KOPT-K1 (cell line): ENCODE data around the gene NEUROG1.
"Not testable (repeated sequence)": the region's sequence is repeated elsewhere in the genome, so short reads cannot be mapped to it uniquely, and the experiment has no call there.

Experiments
- H3K27ac ChIP-seq: fragments of 200-600 bp; sonication (generic); 2 replicates; pipeline ENCODE4 v1.5.1; 2016; ENCODE audit warnings: antibody characterized with exemption, mild to moderate bottlenecking, low read depth, low read length; ENCODE audit not compliant: poor library complexity, severe bottlenecking
- H3K36me3 ChIP-seq: fragments of 200-600 bp; sonication (generic); 2 replicates; pipeline ENCODE4 v1.5.1; 2017; ENCODE audit warnings: antibody characterized with exemption, mild to moderate bottlenecking, low read length, moderate library complexity; ENCODE audit not compliant: insufficient read depth
- H3K9me3 ChIP-seq: fragments of 200-600 bp; sonication (generic); 2 replicates; pipeline ENCODE4 v1.5.1; 2017; ENCODE audit warnings: antibody characterized with exemption, low read length, mild to moderate bottlenecking; ENCODE audit not compliant: insufficient read depth, poor library complexity, severe bottlenecking

Gene NEUROG1

DNA sequence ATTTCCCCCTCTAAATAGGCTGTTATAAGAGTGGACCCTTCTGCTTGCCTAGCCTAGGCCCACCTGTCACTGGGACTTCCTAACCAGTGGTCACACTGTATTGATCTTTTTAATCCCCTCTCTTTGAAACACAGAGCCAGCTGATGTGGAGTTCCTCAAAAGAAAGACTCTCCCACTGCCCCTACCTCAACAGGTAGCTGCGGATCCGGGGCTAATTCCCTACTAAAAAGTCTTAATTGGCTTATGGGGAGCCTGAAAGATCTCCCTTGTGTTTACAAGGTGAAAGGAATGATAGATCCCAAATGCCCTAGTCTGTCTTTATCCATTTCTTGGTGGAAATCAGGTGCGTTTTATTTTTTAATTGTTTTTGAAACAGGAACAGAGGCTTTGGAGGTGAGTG is 2.0 kb downstream of the NEUROG1 start:
- no peaks in the 10 kb centered on the region for H3K36me3 ChIP-seq
- peaks cover 6% of the 10 kb centered on the region for H3K9me3 ChIP-seq
- H3K27ac ChIP-seq = no peak overlapping the region

DNA sequence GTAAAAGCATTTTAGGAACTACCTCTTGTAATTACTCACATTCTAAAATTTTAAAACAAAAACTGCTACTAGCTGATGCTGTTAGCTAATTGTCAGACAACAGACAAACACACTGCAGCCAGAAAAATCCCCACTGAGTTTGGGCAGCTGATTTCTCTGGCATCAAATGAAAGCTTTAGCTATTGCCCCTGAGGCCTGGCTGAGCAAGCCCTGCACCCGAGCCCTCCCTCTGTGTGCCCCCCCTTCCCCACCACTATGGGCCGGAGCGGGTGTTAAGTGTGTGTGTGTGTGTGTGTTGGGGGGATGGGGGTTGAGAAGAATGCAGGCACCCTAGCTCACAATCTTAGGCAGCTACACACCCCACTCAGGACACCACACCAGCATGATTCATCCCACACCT is 2.4 kb downstream of the NEUROG1 start:
- Histone ChIP-seq H3K9me3 (peaks cover 6% of the 10 kb centered on the region), H3K36me3 (no peaks in the 10 kb centered on the region), H3K27ac (no peak overlapping the region)

DNA sequence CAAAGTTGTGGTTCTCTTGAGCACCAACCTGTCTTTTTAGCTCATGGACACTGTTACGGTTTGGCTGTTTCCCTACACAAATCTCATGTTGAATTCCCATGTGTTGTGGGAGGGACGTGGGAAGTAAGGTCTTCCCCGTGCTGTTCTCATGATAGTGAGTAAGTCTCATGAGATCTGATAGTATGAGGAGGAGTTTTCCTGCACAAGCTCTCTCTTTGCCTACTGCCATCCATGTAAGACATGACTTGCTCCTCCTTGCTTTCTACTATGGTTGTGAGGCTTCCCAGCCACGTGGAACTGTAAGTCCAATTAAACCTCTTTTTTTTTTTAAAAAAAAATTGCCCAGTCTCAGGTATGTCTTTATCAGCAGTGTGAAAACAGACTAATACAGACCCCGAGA is 6.2 kb downstream of the NEUROG1 start:
- H3K27ac ChIP-seq, H3K9me3 ChIP-seq: not testable (repeated sequence)

GRCh38 chr5:135526924-135527323 is 8.8 kb downstream of the NEUROG1 start:
- no peak overlapping the region for H3K27ac ChIP-seq

More for the DNA sequence above, 6.2 kb downstream of the NEUROG1 start:
- not testable (repeated sequence) for H3K36me3 ChIP-seq

DNA sequence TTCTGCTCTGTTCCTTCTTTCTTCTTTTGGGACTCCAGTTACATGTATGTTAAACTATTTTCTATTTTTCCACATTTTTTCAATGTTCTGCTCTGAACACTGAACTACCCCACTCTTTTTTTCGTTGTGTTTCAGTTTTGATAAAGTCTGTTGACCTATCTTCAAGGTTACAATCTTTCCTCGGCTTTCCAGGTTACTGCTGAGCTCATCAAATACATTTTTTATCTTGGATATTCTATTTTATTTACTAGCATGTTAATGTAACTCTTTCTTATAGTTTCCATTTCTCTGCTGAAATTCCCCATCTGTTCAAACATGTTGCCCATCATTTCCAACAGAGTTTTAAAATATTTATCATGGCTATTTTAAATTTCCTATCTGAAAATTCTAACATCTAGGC is 13.8 kb downstream of the NEUROG1 start:
- H3K36me3 ChIP-seq = no peaks in the 10 kb centered on the region
- peaks cover 15% of the 10 kb centered on the region for H3K9me3 ChIP-seq
- H3K27ac ChIP-seq = no peak overlapping the region

More at GRCh38 chr5:135526924-135527323, 8.8 kb downstream of the NEUROG1 start:
- Histone ChIP-seq H3K9me3 (peaks cover 13% of the 10 kb centered on the region), H3K36me3 (no peaks in the 10 kb centered on the region)

GRCh38 chr5:135517631-135518030 is 18.1 kb downstream of the NEUROG1 start:
- H3K27ac ChIP-seq = no peak overlapping the region
- H3K9me3 ChIP-seq = peaks cover 8% of the 10 kb centered on the region
- H3K36me3 ChIP-seq = no peaks in the 10 kb centered on the region

- H3K36me3 ChIP-seq = no peaks in the 10 kb centered on the region
- no peak overlapping the region for H3K27ac ChIP-seq
- no peaks in the 10 kb centered on the region for H3K9me3 ChIP-seq
Measured at GRCh38 chr5:135514116-135514515, 21.6 kb downstream of the NEUROG1 start.

- H3K9me3 ChIP-seq = no peaks in the 10 kb centered on the region
- H3K36me3 ChIP-seq = no peaks in the 10 kb centered on the region
- H3K27ac ChIP-seq = no peak overlapping the region
Measured at GRCh38 chr5:135511761-135512575, 23.8 kb downstream of the NEUROG1 start.

GRCh38 chr5:135509995-135510394 is 25.8 kb downstream of the NEUROG1 start:
- Histone ChIP-seq H3K36me3 (no peaks in the 10 kb centered on the region), H3K9me3 (no peaks in the 10 kb centered on the region), H3K27ac (no peak overlapping the region)

GRCh38 chr5:135508496-135509005 is 27.2 kb downstream of the NEUROG1 start:
- Histone ChIP-seq H3K27ac (no peak overlapping the region), H3K9me3 (no peaks in the 10 kb centered on the region), H3K36me3 (no peaks in the 10 kb centered on the region)

- H3K36me3 ChIP-seq = no peaks in the 10 kb centered on the region
- H3K9me3 ChIP-seq = no peaks in the 10 kb centered on the region
- H3K27ac ChIP-seq = no peak overlapping the region
Measured at GRCh38 chr5:135505973-135506372, 29.8 kb downstream of the NEUROG1 start.

- H3K9me3 ChIP-seq = no peaks in the 10 kb centered on the region
- no peak overlapping the region for H3K27ac ChIP-seq
- no peaks in the 10 kb centered on the region for H3K36me3 ChIP-seq
Measured at GRCh38 chr5:135504376-135504775, 31.4 kb downstream of the NEUROG1 start.

DNA sequence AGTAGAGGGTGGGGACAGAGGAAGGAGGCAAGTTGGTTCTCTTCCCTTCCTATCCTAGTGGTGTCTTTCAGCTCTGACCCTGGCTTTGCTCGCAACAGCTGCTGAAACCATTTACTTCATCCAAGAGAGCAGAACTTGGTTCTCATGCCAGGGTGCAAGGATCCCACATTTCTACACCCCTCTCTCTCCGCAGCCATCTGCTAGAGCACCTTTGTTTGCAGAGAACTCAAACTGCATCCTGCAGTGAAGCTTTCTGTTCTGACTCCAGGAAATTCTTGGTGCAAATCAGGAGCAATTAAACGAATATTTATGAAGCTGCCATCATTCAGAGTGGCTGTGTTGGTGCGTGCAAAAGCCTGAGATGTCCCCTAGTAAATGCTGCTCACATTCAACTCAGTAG is 31.9 kb downstream of the NEUROG1 start:
- Histone ChIP-seq H3K36me3 (no peaks in the 10 kb centered on the region), H3K27ac (no peak overlapping the region), H3K9me3 (no peaks in the 10 kb centered on the region)

- no peaks in the 10 kb centered on the region for H3K36me3 ChIP-seq
- no peak overlapping the region for H3K27ac ChIP-seq
- H3K9me3 ChIP-seq = no peaks in the 10 kb centered on the region
Measured at GRCh38 chr5:135502836-135503520, 32.8 kb downstream of the NEUROG1 start.

DNA sequence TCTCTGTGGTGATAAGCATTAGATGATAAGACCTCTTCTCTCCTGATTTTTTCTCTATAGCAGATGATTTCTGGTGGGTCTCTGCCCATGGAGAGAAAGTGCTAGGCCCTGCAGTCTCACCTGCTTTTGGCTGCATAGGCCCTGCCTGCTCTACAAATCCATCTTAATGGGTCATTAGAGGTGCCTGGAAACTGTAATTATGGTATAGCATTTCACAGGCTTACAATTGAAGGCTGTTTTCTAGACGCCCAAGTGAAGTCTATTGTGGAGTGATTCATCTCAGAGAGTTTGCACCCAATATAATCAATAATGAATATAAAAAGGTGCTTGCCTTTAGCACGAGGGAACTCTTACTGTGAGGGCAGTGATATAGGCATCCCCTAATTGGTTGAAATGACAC is 33.8 kb downstream of the NEUROG1 start:
- no peak overlapping the region for H3K27ac ChIP-seq
- H3K36me3 ChIP-seq = no peaks in the 10 kb centered on the region
- no peaks in the 10 kb centered on the region for H3K9me3 ChIP-seq

- no peaks in the 10 kb centered on the region for H3K9me3 ChIP-seq
- H3K27ac ChIP-seq = no peak overlapping the region
- H3K36me3 ChIP-seq = no peaks in the 10 kb centered on the region
Measured at GRCh38 chr5:135498637-135498995, 37.1 kb downstream of the NEUROG1 start.
